NAMALWA (cell line): ENCODE measurements around the gene SYT15.
"Not testable (repeated sequence)": the region's sequence is repeated elsewhere in the genome, so short reads cannot be mapped to it uniquely, and the experiment has no call there.

Source experiments
- DNase-seq: peaks from one replicate; pipeline ENCODE4 v3.0.0-alpha.2; 2015; ENCODE audit warnings: low spot score

The SYT15 gene

GRCh38 chr10:46578474-46579178 is at the start of gene SYT15:
Gene SYT15, plus strand, starts transcription at chr10:46579128. Its CDS starts 41 bp downstream, at chr10:46579169.
- not testable (repeated sequence) for DNase-seq

- DNase-seq, result not testable (repeated sequence)
Observed at GRCh38 chr10:46529742-46530141, 49.2 kb upstream of the SYT15 start.

GRCh38 chr10:46530249-46531186 is 48.4 kb upstream of the SYT15 start:
- DNase-seq, result no peak

- not testable (repeated sequence) for DNase-seq
Observed at GRCh38 chr10:46532256-46532655, 46.7 kb upstream of the SYT15 start.

GRCh38 chr10:46534828-46535524 is 44.0 kb upstream of the SYT15 start:
- DNase-seq, result no peak

GRCh38 chr10:46536171-46536570 is 42.8 kb upstream of the SYT15 start:
- DNase-seq, result no peak

DNA sequence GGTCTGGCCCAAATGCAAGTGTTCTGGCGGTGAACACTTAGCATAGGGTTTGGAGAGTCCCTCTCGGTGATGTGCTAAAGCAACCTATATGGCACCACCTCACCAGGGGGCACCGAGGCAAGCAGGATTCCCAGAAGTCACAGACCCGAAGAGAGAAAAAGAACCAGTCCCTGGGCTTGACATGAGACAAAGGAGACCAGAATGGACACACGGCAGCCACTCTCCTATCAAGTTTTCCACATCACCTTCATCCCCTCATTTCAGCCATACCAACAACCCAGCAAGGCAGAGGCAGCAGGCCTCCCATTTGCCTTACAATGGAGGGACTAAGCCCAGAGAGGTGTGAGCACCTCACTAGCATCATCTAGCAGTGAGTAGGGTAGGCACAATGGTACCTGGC is 42.1 kb upstream of the SYT15 start:
- DNase-seq, result no peak

DNA sequence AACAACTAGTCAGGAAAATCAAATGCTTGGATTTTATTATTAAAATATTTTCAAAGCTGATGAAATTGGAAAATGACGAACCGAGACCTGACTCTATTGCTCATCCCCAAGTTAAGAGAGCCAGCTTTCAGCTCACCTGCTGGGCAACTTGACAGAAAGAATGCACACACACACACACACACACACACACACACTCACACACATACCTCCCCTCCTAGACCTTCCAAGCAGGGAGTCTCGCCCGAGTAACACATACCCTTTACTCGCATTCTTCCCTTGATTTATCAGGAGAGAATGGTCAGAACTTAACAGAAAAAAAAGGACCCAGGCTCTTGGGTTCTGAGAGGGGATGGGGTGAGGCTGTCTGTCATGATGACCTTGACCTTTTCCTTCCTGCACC is 41.6 kb upstream of the SYT15 start:
- no peak for DNase-seq

DNA sequence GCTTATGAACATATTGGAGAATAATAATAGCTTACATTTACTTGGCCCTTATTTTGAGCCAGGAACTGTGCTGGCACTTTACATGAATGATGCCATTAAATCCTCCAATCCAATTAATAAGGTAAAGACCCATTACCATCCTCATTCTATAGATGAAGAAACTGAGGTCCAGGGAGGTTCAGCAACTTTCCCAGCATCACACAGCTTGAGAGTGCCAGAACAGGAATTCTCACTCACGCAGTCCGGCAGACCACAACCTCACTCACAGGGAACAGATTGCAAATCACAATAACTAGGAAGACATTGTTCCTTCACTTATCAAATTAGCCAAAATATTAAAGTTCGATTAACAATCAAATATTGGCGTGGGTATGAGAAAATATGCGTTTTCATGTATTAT is 40.8 kb upstream of the SYT15 start:
- no peak for DNase-seq

DNA sequence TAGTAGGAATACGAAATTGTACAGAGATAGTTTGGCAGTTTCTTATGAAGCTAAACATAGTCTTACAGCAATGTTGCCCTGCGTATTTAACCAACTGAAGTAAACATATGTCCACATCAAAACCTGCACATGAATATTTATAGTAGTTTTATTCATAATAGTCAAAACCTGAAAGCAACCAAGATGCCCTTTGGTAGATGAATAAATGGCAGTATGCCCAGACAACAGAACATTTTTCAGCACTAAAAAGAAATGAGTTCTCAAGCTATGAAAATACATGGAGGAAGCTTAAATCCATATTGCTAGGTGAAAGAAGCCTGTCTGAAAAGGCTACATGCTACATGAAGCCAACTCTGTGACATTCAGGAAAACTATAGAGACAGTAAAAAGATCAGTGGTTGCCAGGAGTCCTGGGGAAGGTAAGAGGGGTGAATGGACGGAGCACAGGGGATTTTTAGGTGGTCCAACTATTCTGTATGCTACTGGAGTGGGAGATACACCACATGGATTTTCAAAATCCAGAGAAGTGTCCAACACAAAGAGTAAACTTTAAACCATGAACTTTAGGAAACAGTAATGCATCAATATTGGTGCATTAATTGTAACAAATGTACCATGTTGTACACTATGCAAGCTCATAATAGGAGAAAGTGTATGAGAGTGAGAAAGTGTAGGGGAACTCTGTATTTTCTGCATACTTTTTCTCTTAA is 40.1 kb upstream of the SYT15 start:
- no peak for DNase-seq

DNA sequence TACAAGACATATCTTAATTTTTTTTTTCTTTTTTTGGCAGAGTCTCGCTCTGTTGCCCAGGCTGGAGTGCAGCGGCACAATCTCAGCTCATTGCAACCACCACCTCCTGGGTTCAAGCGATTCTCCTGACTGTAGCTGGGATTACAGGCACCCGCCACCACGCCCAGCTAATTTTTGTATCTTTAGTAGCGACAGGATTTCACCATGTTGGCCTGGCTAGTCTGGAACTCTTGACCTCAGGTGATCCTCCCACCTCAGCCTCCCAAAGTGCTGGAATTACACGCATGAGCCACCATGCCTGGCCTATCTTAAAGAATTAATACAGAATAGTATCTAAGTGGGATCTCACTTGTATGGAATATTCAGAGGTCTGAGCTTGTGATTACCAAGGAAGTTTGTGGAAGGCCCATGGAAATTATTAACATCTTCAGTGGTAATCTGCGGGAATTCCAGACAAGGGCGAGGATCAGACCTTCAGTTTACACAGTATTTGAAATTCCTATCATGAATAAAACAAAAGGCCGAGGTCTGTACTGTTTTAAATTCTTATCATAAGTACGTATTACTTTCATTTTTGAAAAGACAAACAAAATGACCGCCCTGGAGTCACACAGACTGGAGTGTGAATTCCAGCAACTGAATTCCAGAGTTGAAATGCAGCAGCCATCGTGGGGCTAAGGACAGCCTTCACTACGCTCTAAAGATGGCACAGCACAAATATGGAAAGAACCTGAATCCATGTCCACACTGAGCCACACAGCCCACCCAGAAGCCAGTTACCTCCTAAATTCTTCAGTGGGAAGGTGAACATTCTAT is 39.1 kb upstream of the SYT15 start:
- no peak for DNase-seq

DNA sequence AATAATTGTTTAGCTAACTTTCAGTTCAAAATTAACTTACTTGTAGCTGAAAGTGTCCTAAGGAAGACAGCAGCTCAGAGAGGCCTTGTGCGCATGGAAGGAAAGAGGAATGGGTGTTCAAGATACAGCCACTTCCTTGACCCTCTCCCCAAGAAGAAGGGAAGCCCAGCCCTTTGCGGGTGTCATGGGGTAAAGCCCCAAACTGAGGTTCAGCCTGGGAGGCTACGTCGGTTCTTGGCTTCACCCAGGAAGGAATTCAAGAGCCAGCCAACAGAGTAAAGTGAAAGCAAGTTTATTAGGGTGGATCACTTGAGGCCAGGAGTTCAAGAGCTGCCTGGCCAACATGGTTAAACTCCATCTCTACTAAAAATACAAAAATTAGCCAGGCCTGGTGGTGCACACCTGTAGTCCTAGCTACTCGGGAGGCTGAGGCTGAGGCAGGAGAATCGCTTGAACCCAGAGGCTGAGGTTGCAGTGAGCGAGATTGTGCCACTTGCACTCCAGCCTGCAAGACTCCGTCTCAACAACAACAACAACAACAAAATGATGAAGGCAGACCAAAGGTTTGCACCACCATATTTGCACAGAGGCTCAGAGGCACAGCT is 38.4 kb upstream of the SYT15 start:
- DNase-seq, result no peak

- DNase-seq, result no peak
Observed at GRCh38 chr10:46541017-46541661, 37.8 kb upstream of the SYT15 start.

DNA sequence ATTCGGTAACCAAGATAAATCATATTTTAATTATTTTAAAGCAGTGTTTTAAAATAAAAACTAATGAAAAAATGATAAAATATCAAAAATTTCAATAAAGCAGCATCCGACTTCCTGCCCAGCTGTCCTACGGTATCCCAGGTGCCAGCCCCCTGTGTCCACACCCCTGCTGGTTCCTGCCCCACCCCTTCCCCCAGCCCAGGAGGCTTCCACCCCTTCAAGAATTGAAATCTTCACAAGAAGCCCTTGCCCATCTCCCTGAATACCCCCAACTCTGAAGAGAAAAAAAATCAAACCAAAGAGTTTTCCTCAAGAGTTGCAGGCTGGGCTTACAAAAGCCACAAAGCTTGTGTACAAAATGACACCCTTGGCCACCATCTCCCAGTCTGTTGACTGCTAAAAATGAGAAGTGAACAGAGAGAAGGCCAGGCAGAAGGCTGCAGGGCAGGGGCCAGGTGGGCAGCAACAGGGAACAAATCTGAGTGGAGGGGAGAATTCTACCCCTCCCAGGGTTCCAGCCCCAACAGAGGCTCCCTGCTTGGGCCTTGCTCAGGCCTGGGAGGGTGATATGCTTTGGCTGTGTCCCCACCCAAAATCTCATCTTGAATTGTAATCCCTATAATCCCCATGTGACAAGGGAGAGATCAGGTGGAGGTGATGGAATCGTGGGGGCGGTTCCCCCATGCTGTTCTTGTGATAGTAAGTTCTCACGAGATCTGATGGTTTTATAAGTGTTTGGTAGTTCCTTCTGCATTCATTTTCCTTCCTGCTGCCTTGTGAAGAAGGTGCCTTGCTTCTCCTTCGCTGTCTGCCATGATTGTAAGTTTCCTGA is 37.0 kb upstream of the SYT15 start:
- no peak for DNase-seq

DNA sequence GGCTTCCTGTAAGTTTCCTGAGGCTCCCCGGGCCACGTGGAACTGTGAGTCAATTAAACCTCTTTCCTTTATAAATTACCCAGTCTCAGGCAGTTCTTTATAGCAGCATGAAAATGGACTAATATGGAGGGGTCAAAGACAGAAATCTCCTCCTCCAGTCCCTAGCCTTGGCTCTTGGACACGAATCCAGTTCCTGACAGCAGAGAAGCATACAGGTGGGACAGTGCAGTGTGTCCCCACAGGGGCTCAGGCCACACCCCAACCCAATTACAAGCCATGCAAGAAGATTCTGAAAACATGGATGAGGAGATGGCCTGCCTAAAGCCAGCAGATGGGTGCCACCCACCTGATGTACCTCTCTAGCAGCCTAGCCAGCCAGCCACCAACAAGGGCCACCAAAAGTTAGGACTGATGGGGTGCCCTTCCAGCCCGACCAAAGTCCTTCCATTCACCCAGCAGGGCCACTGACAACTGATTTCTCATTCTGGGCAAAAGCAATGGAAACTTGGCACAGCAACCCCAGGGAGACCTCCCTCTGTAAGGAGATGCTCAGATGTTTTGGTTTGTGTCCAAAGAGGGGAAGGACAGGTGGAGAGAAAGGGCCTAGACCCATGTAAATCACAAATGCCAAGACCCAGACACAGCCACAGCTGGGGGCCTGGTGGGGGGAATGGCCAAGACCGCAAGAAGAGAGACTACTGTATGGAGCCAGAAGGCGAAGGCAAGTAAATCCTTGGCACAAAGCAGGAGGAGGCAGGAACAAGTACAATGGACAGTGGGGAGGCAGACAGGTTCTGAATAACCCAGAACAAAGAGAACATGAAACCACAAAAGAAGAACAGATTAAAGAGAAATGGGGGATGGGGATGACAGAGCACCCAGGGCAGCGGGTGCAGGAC is 36.1 kb upstream of the SYT15 start:
- DNase-seq, result no peak

GRCh38 chr10:46543466-46544377 is 35.2 kb upstream of the SYT15 start:
- no peak for DNase-seq
